LoVo (cell line): Measurements from ENCODE around the gene ABI3BP.

ENCODE experiments used
- DNase-seq: peaks from one replicate; pipeline ENCODE4 v3.0.0-alpha.2; 2016; ENCODE audit warnings: low spot score

The ABI3BP gene

GRCh38 chr3:100888881-100889280 lies 104.3 kb downstream of the ABI3BP start:
- DNase-seq = no peak

GRCh38 chr3:100882571-100882984 lies 110.6 kb downstream of the ABI3BP start:
- DNase-seq = no peak

- no peak for DNase-seq
Observed at GRCh38 chr3:100880845-100881244, 112.4 kb downstream of the ABI3BP start.

DNA sequence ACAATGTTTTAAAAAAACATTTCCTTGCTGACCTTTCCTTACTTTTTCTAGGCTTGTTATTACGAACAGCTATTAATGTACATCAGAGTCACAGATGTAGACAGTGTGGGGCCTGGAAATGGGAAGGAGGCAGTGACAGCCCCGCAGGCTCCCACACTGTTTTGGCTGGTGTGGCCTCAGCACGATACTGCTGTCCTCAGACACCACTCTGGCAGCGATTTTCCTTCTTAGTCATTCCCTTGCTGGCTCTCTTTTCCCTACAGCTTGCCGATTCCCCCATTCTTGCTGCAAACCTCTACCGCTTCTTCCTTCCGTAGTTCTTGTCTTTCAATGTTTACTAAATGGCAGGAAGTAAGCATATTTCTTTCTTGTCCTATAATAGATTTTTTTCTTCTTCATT lies 113.1 kb downstream of the ABI3BP start:
- DNase-seq = no peak

- no peak for DNase-seq
Observed at GRCh38 chr3:100879195-100879810, 113.9 kb downstream of the ABI3BP start.

DNA sequence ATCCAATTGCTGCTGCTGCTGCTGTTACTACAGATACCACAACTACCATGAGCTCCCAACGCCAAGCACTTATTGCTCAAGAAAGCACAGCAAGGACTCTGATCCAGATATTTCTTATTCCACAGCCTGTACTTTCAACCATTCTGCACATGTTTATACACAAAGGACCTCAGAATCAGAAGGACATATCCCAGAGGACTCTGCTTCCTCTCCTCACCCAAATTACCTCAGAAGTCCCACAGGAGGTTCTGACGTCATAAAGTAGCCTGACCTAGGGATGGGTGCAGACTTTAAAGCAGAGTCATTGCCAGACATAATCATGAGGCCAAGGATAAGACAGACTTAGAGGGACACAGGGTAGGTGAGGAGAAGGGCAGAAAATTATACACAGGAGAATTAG lies 115.9 kb downstream of the ABI3BP start:
- DNase-seq = no peak

DNA sequence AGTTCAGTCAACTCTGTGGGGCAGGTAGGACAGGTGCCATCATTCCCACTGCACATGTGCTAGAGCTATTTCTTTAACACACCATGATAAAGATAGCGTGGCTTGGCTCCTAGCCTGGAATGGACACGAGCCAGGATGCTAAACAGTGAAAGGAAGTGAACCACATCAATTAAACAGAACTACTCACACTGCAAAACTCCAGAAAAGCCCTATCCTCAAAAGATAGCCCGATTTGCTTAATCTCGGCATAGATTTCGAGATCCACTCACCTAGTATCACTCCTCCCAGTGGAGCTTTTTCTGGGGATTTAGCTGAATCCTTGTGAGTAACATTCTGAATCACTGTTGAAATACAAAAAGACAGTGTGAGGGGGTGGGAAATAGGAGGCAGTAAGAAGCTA lies 118.0 kb downstream of the ABI3BP start:
- DNase-seq = peak; percentile 8

GRCh38 chr3:100873611-100874010 lies 119.6 kb downstream of the ABI3BP start:
- no peak for DNase-seq

DNA sequence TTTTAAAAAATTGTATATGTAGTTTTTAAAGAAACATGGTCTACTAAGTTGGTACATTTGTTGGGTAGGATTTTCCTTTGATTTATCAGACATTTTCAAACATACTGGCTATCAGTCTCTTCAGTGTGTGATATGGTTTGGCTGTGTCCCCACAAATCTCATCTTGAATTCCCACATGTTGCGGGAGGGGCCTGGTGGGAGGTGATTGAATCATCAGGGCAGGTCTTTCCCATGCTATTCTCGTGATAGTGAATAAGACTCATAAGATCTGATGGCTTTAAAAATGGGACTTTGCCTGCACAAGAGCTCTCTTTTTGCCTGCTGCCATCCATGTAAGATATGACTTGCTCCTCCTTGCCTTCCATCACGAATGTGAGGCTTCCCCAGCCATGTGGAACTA lies 121.9 kb downstream of the ABI3BP start:
- no peak for DNase-seq

DNA sequence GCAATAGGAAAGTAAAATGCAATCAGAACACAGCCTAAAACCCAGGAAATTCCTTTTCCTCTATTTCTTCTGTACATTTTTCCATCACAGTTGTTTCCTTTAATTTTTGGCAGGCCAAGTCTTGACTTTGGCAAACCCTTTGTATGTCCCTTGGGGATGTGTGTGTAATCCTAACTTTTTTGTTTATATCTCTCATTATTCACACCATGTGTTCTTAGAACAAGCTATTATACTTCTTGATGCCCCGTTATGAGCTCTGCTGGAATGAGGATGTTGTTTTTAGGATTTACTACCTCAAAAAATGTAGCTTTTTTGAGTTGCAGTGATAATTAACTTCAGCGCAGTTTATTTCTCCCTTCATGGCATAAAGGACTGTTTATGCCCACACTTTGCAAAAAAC lies 123.4 kb downstream of the ABI3BP start:
- no peak for DNase-seq

DNA sequence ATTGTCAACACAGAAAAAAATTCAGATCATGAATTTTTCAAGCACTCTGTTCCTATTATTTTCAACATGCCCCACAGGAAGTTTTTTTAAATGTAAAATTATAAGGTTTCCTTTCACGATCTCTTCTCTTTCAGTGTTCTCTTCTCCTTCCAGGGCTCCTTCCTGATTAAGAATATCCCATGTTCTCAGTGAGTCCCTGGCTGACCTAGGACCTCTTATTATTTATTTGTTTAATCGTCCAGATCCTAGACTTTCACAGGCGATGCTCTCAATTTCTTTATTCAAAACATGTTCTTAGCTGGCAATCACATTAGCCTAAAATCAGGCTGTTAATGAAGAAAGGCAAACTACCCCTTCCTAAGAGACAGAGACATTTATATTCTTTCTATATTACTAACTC lies 124.3 kb downstream of the ABI3BP start:
- DNase-seq = no peak

DNA sequence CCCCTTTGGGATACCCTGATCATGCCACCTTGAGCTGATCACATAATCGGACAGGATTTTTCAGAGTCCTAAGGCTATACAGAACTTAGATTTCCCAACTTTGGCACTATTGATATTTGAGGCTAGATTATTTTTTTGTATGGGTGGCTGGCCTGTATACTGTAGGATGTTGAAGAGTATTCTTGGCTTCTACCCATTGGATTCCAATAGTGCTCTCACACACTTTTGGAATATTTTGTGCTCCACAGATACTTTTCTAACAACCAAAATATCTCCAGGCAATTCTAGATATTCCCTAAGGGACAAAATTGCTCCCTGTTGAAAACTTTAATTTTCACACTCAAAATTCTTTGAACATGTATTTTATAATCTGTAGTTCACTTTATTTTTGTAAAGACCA lies 125.1 kb downstream of the ABI3BP start:
- no peak for DNase-seq

GRCh38 chr3:100865442-100865841 lies 127.8 kb downstream of the ABI3BP start:
- no peak for DNase-seq

DNA sequence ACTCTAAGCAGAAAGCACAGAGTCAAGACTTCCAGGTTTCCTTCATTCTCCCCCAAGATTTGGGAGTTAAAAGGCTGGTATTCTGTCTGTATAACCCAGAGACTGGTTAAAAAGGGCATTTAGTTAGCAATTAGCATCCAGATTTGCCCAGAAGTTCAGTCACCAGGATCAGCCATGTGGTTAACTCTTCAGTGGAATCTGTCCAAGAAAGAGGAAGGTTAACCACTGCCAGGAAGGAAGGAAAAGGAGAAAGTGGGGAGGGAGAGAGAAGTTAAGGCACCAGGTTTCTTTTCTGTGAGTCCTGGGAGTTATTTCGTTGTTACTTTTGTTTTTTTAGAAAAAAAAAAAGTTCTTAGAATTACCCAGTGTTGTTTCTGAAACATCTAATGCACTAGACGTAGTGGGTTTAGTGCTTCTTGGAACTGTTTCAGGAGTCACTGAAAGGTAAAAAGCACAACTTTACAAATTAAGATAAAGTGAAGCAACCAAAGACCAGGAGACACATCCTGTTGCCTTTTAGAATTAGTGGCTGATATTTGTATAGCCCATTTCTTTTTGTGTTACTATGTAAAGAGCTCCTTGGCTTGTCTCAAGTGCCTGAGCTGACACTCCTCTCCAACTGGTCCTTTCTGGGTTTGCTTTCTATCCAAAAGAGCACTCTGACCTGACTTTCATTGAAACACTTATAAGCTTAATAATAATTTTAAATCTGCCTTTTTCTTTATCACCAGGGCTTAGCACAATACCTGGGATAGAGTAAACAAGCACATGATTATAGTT lies 128.6 kb downstream of the ABI3BP start:
- DNase-seq = no peak

DNA sequence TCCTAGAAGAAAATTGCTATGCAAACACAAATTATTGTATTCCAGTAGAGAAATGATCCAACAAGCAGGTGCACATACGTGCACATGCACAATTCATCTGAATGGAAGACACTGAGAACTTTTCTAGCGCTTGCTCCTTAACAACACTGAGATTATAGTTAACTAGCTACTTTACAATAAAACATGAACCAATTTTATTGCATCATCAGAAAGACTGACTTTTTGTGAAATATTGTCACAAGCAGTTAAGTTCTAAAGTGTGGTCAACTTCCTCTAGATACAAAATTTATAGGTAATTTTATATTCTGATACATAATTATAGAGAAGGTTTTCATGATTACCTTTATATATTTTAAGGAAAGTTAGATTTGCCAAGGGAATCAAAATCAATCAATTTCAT lies 135.4 kb downstream of the ABI3BP start:
- DNase-seq = no peak

DNA sequence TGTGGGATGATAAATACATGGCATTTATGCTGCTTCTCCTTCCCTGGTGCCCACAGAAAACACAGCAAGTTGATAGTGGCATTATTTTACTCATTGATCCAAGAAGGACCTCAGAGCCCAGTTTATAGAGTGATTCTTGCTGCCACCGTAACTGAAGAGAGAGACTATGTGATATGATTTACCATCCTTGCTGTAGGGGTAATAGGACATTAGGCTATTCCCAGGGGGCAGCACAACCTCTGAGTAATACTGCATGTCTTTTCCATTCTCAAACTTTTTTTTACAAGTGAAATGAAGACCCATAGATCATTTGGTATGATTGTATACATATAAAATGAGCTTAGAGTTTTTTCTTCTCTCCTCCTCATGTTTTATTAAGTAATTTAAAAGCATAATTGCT lies 136.4 kb downstream of the ABI3BP start:
- no peak for DNase-seq

GRCh38 chr3:100852840-100853239 lies 140.4 kb downstream of the ABI3BP start:
- DNase-seq = no peak

DNA sequence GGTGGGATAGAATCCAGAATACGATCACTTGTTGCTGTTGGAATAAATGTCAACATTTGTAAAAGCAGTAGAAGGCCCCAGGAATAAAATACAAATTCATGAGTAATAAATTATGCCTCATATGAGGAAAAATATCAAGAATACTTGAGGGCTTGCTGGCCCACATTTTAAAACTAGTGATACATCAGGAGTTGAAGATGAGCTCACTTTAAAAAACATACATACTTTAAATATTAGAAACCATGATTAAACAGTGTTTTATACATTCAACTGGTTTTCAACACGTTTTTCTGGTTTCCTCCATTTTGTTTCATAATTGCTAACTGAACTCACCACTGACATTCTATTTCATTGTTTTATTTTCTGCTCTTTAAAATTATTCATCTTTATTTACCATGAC lies 142.5 kb downstream of the ABI3BP start:
- DNase-seq = no peak

DNA sequence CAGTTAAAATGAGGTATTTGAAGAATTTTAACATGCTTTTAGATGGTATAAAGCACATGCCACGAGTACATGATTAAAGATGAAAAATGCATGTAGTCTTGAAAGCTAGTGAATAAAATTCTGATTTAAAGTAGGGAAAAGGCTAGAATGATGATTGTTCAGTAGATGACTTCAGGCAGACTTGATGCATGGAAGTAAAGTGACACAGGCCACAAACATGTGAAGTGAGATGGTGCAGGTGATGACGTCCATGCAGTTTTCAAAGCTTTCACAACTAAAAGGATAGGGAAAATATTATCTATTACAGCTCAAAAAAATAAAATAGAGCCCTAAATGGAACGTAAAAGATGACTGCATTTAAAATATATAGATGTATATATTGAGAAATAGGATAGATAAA lies 143.1 kb downstream of the ABI3BP start:
- DNase-seq = no peak

GRCh38 chr3:100844063-100844936 lies 148.9 kb downstream of the ABI3BP start:
- DNase-seq = no peak

GRCh38 chr3:100838157-100838556 lies 155.1 kb downstream of the ABI3BP start:
- DNase-seq = no peak

DNA sequence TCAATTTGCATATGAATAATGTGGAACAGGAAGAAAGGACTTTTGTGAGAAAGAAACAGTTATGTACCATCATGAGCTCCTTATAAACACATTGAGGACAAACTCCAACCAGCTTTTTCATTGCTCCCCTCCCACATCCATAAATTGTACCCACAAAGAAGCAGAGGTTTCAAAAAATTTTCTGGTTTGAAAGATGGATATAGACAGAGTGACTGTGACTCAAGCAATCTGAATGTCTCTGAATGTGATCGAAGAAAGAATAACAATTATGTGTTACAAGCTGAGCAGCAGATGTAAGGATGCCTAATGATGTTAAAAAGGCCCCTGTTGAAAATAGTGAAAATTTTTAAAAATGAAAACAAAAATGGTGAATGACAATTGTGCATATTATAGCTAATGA lies 156.6 kb downstream of the ABI3BP start:
- DNase-seq = no peak

GRCh38 chr3:100834332-100834731 lies 158.9 kb downstream of the ABI3BP start:
- no peak for DNase-seq
